Anterior cingulate cortex (tissue), 58 donors: ENCODE measurements around the gene FGF14.
A peak's percentile ranks its signal among the peaks of the same experiment; 100 is the strongest.
"Not testable (repeated sequence)": the region's sequence is repeated elsewhere in the genome, so short reads cannot be mapped to it uniquely, and the experiment has no call there.

ENCODE experiments used
- DNase-seq, 58 donors: peaks; one replicate each; lab custom pipeline; 2025; lab: John Stamatoyannopoulos, UW

The FGF14 gene

GRCh38 chr13:102141625-102142472 is 260.0 kb downstream of the FGF14 start:
- peak in 2 of 58 donors; percentile 3 to 7 for DNase-seq

- DNase-seq = no peak
These were observed 262.2 kb downstream of the FGF14 start for GRCh38 chr13:102139626-102140025.

- DNase-seq = no peak
These were observed 263.1 kb downstream of the FGF14 start for GRCh38 chr13:102138635-102139190.

- DNase-seq = not testable (repeated sequence)
These were observed 263.9 kb downstream of the FGF14 start for GRCh38 chr13:102137904-102138303.

- no peak for DNase-seq
These were observed 265.0 kb downstream of the FGF14 start for GRCh38 chr13:102136735-102137296.

GRCh38 chr13:102132777-102133295 is 269.0 kb downstream of the FGF14 start:
- DNase-seq = no peak

- no peak for DNase-seq
These were observed 270.6 kb downstream of the FGF14 start for GRCh38 chr13:102131246-102131645.

- no peak for DNase-seq
These were observed 273.5 kb downstream of the FGF14 start for GRCh38 chr13:102128216-102128810.

GRCh38 chr13:102127153-102127552 is 274.7 kb downstream of the FGF14 start:
- no peak for DNase-seq

- DNase-seq = no peak
These were observed 279.7 kb downstream of the FGF14 start for GRCh38 chr13:102122147-102122546.

- no peak for DNase-seq
These were observed 284.5 kb downstream of the FGF14 start for GRCh38 chr13:102117175-102117831.

- DNase-seq = no peak
These were observed 298.4 kb downstream of the FGF14 start for GRCh38 chr13:102103469-102103868.

GRCh38 chr13:102100234-102100633 is 301.6 kb downstream of the FGF14 start:
- no peak for DNase-seq

- no peak for DNase-seq
These were observed 304.1 kb downstream of the FGF14 start for GRCh38 chr13:102097708-102098107.

GRCh38 chr13:102093288-102093687 is 308.6 kb downstream of the FGF14 start:
- DNase-seq = not testable (repeated sequence)

GRCh38 chr13:102091231-102091630 is 310.6 kb downstream of the FGF14 start:
- no peak for DNase-seq

- DNase-seq = no peak
These were observed 311.3 kb downstream of the FGF14 start for GRCh38 chr13:102090532-102090931.

- no peak for DNase-seq
These were observed 312.1 kb downstream of the FGF14 start for GRCh38 chr13:102089722-102090121.

GRCh38 chr13:102089177-102089576 is 312.7 kb downstream of the FGF14 start:
- DNase-seq = no peak

- DNase-seq = no peak
These were observed 328.6 kb downstream of the FGF14 start for GRCh38 chr13:102073251-102073650.

- DNase-seq = peak in 1 of 58 donors; percentile 1
These were observed 330.1 kb downstream of the FGF14 start for GRCh38 chr13:102071711-102072110.
